Measurements from ENCODE around the gene LCE7A. TPM values are rescaled to one million over a fixed set of nuclear protein-coding genes. Genes with fewer than 3 reads are reported as not detected.

LCE7A gene, protein sequence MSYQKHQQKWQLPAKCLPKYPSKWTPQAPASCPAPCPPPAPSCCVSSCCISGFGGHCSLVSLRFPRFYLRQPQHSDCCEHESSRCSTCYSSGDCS
- polyA plus RNA-seq: not detected in 3 replicates
- not detected for polyA plus RNA-seq (2011; ENCODE audit: low read depth)
- polyA plus RNA-seq (2011; cell fraction: cytosol; rRNA removed): not detected in 2 replicates
- not detected in 2 replicates for polyA plus RNA-seq (2011; cell fraction: nucleus; rRNA removed)
- polyA plus RNA-seq (2012; ENCODE audit: low replicate concordance): not detected in 2 replicates
- not detected in 3 replicates for polyA minus RNA-seq
- not detected for polyA minus RNA-seq (2011; cell fraction: cytosol; rRNA and poly(A)+ RNA removed)
- polyA minus RNA-seq (2011; cell fraction: nucleus; rRNA and poly(A)+ RNA removed): not detected in 2 replicates

DNA sequence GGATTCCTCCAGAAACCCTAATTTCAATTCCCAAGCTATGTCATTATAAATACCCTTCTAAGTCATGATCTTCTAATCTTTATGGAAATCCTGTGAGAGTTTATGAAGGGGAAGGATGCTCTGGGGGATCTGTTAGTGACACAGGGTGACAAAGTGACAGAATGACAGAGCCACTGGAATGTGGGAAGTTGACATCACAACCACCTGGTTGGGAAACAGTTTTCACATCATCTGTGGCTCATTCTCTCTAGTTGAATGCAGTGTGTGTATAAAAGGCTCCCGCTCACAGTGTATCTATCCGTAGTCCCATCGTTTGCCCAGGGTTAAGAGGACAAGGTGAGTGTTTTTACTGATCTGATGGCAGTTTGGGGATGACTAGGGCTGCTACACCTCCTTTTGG lies at the start of gene LCE7A:
Gene LCE7A, plus strand, starts transcription at position 301 of the 400 bp plus-strand sequence. CDS start 702 bp downstream, outside the sequence.
- no peaks in the 10 kb centered on the region for H3K27me3 ChIP-seq (ENCODE audit: control insufficient read depth, extremely low read depth, insufficient read depth, low read length)
- H3K4me3 ChIP-seq (ENCODE audit: control insufficient read depth in 2 of 3, extremely low read depth in 1 of 3, insufficient read depth in 2 of 3, low read depth in 1 of 3, low read length in 3 of 3): no peak within 1 kb of the TSS
- H3K4me1 ChIP-seq (ENCODE audit: control insufficient read depth, extremely low read depth, insufficient read depth, low read length): peaks cover 14% of the 10 kb centered on the region
- no peak within 1 kb of the TSS for H3K9ac ChIP-seq (ENCODE audit: control insufficient read depth, extremely low read depth, insufficient read depth, low read length)
- H3K79me2 ChIP-seq (ENCODE audit: control insufficient read depth, insufficient read depth, low read length): no peaks in the 10 kb centered on the region
- no peak within 1 kb of the TSS for H3K4me2 ChIP-seq (ENCODE audit: control insufficient read depth, extremely low read depth, insufficient read depth, low read depth, low read length)
- no peaks in the 10 kb centered on the region for H3K36me3 ChIP-seq (ENCODE audit: control insufficient read depth in 2 of 2, extremely low read depth in 1 of 2, insufficient read depth in 2 of 2, low read length in 2 of 2)
- TF ChIP-seq, protein P1, sequence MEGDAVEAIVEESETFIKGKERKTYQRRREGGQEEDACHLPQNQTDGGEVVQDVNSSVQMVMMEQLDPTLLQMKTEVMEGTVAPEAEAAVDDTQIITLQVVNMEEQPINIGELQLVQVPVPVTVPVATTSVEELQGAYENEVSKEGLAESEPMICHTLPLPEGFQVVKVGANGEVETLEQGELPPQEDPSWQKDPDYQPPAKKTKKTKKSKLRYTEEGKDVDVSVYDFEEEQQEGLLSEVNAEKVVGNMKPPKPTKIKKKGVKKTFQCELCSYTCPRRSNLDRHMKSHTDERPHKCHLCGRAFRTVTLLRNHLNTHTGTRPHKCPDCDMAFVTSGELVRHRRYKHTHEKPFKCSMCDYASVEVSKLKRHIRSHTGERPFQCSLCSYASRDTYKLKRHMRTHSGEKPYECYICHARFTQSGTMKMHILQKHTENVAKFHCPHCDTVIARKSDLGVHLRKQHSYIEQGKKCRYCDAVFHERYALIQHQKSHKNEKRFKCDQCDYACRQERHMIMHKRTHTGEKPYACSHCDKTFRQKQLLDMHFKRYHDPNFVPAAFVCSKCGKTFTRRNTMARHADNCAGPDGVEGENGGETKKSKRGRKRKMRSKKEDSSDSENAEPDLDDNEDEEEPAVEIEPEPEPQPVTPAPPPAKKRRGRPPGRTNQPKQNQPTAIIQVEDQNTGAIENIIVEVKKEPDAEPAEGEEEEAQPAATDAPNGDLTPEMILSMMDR (optimal IDR thresholded peaks at IDR 0.05 in 1 of 3, IDR thresholded peaks at IDR 0.05 in 1 of 3, conservative IDR thresholded peaks at IDR 0.05 in 1 of 3; ENCODE audit: extremely low read depth in 1 of 3, insufficient read depth in 2 of 3, low read length in 3 of 3): no peak
- no peak for TF ChIP-seq EZH2 (IDR thresholded peaks at IDR 0.05; ENCODE audit: low read length)
- H2AFZ ChIP-seq (ENCODE audit: control insufficient read depth, low read length): no peak within 1 kb of the TSS
- no peak for DNase-seq (ENCODE audit: low read depth, low spot score)
- dilution Hi-C loops (cut with MboI; ENCODE audit: extremely low pct_ligation_motif_present, low sequenced_read_pairs): no loop called here
- H3K9me1 ChIP-seq (ENCODE audit: control insufficient read depth, extremely low read depth, insufficient read depth, low read length): no peaks in the 10 kb centered on the region
- no peak within 1 kb of the TSS for H3K27ac ChIP-seq (ENCODE audit: control insufficient read depth, insufficient read depth, low read length)
- no peak for FAIRE-seq
- H3K9me3 ChIP-seq (ENCODE audit: control insufficient read depth, low read depth, low read length): no peaks in the 10 kb centered on the region
- H4K20me1 ChIP-seq (ENCODE audit: control insufficient read depth, extremely low read depth, insufficient read depth, low read length): no peaks in the 10 kb centered on the region

DNA sequence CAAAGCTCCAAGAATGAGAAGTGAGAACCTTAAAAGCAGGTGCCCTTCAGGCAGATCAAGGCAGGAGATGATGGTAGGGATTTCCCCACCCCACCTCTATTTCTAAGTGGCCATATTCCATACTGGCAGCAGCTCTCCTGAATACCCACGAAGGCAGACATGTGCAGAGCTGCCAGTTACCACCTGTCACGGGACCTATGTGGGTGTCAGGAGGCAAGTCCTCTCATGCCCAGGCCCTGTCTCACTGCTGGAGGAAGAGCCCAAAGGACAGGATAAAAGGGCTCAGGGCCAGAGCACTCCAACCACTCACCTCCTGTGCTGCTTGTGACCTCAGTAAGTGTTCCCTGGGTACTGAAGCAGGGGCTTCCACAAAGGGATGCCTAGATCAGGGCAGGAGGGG lies 48.7 kb upstream of the LCE7A start:
- peak overlapping the region; percentile 25 for H3K4me2 ChIP-seq (ENCODE audit: control insufficient read depth, extremely low read depth, insufficient read depth, low read depth, low read length)
- no peak overlapping the region for H3K9ac ChIP-seq (ENCODE audit: control insufficient read depth, extremely low read depth, insufficient read depth, low read length)
- H2AFZ ChIP-seq (ENCODE audit: control insufficient read depth, low read length): peak overlapping the region; percentile 24
- H3K9me1 ChIP-seq (ENCODE audit: control insufficient read depth, extremely low read depth, insufficient read depth, low read length): no peaks in the 10 kb centered on the region
- H3K36me3 ChIP-seq (ENCODE audit: control insufficient read depth in 2 of 2, extremely low read depth in 1 of 2, insufficient read depth in 2 of 2, low read length in 2 of 2): no peaks in the 10 kb centered on the region
- TF ChIP-seq EZH2 (IDR thresholded peaks at IDR 0.05; ENCODE audit: low read length): no peak
- TF ChIP-seq, protein P1 (optimal IDR thresholded peaks at IDR 0.05 in 1 of 3, IDR thresholded peaks at IDR 0.05 in 1 of 3, conservative IDR thresholded peaks at IDR 0.05 in 1 of 3; ENCODE audit: extremely low read depth in 1 of 3, insufficient read depth in 2 of 3, low read length in 3 of 3): no peak
- H3K79me2 ChIP-seq (ENCODE audit: control insufficient read depth, insufficient read depth, low read length): no peaks in the 10 kb centered on the region
- no peak for DNase-seq (ENCODE audit: low read depth, low spot score)
- no peak overlapping the region for H3K4me3 ChIP-seq (ENCODE audit: control insufficient read depth in 2 of 3, extremely low read depth in 1 of 3, insufficient read depth in 2 of 3, low read depth in 1 of 3, low read length in 3 of 3)
- H3K4me1 ChIP-seq (ENCODE audit: control insufficient read depth, extremely low read depth, insufficient read depth, low read length): peaks cover 20% of the 10 kb centered on the region
- H3K9me3 ChIP-seq (ENCODE audit: control insufficient read depth, low read depth, low read length): no peaks in the 10 kb centered on the region
- dilution Hi-C loops (cut with MboI; ENCODE audit: extremely low pct_ligation_motif_present, low sequenced_read_pairs): no loop called here
- no peak overlapping the region for H3K27ac ChIP-seq (ENCODE audit: control insufficient read depth, insufficient read depth, low read length)
- no peaks in the 10 kb centered on the region for H4K20me1 ChIP-seq (ENCODE audit: control insufficient read depth, extremely low read depth, insufficient read depth, low read length)
- H3K27me3 ChIP-seq (ENCODE audit: control insufficient read depth, extremely low read depth, insufficient read depth, low read length): no peaks in the 10 kb centered on the region
- FAIRE-seq: peak; percentile 93
